Subcutaneous adipose tissue (tissue), 4 donors: ENCODE data around the gene ASIC2. TPM values are rescaled to one million over a fixed set of nuclear protein-coding genes. Genes with fewer than 3 reads are reported as not detected.

Experiments used
- CTCF ChIP-seq: fragments of 450-650 bp; IDR thresholded peaks from one replicate; pipeline ENCODE4 v1.5.1; 2016; ENCODE audit warnings: low read depth, mild to moderate bottlenecking, control low read depth, antibody characterized with exemption, moderate library complexity
- total RNA-seq, 4 donors: library from RNA; depleted of rRNA; stranded (reverse); fragments of >200 nt; gene quantifications; one replicate each; pipeline ENCODE4 v1.1.0, GENCODE V29; 2016

The ASIC2 gene
- total RNA-seq, 4 donors from 2014 or later = not detected

- no peak for TF ChIP-seq CTCF
Observed at GRCh38 chr17:33124871-33125551, 168.1 kb downstream of the ASIC2 start.

GRCh38 chr17:33124185-33124584 lies 168.9 kb downstream of the ASIC2 start:
- TF ChIP-seq CTCF = no peak

DNA sequence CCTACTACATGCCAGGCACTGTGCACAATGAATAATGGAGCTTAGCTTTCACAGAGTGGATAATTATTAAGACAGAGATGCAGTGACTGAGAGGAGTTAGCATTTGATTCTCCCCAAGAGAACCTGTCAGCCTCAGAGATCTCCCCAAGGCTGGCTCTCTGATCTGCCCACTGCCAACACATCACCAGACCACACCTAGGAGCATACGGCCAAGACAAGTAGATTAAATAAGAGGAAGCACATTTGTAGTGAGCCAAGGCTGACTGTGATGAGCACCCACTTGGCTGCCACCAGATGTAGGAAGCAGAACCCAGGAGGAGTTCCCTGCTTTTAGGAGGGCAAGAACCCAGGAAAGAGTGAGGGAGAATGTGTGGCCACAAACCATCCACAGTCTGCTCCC lies 171.3 kb downstream of the ASIC2 start:
- no peak for TF ChIP-seq CTCF

DNA sequence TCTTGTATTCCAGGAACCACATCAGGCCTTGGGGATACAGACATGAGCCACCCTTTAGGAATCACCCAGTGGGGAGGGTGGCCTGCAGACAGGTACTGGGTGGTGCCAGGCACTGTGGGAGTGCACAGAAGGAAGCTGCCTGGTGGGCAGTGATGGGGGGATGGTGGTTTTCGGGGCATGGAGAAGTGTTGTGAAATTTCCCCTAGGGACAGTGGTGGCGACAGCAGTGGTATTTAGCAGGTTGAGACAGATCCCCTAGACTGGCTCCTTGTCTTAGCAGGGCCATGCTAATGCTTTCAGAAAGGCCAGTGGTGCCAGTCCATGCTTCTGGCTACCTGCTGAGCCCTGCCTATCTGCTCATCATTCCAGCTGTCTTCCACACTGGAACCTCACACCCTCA lies 171.8 kb downstream of the ASIC2 start:
- no peak for TF ChIP-seq CTCF

DNA sequence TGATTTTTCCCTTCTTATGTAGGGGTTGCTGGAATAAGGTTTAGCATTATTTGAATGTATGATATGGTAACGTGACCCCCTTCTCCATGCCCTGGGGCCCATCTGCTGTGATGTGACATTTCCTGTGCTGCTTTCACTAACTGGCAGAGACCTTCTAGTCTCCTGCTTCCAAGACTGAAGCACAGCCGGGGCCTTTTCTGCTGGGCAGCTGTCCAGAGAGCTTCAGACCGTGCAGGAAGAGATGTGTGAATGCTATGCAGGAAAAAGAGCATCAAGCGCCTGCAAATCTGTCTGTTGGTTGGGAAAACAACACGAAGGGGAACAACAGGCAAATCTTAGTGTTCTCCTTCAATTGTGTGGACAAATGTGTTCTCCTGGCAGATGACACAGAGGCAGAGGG lies 173.0 kb downstream of the ASIC2 start:
- TF ChIP-seq CTCF = no peak

DNA sequence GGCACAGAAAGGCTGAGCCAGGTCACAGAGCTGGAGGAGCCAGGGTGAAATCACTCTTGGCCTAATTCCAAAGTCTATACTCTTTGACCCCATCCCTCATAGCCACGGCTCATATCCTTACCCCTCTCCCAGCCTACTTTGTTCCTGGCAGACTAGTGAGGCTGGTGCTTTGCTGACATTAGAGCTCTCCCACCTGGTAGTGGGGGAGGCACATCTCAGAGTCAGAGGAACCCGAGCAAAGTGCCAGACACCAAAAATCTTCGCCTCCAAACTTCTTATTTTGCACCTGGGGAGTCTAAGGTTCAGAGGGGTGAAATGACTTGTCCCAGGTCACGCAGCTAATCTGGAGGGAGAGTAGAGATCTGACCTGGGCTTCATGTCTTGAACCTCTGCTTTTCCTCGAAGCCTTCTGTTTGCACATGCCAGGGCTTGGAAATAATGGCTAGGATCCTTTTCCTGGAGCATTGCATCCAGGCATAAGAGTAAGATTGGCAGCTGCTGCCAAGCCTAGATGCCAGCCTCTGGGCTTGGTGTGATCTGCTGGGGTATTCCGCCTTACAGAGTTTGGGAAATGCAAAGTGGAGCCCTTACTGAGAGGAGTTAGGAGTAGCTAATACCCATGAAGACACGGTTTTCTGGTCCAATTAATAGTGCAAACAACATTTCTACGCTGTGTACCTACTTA lies 174.6 kb downstream of the ASIC2 start:
- no peak for TF ChIP-seq CTCF

GRCh38 chr17:33116021-33116551 lies 177.0 kb downstream of the ASIC2 start:
- TF ChIP-seq CTCF = no peak
